Measurements from ENCODE around the gene TMEM238.
"Not testable (repeated sequence)": the region's sequence is repeated elsewhere in the genome, so short reads cannot be mapped to it uniquely, and the experiment has no call there.

Gene TMEM238, protein sequence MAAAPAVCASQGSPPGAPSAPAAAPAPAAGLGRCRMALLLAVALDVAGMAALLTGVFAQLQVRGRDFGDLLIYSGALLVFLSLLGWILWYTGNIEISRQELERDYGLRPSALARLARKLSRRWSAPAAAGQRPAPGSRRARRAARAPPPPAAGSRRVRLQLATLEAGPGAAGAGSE

GRCh38 chr19:55384131-55384919 lies at the start of gene TMEM238:
Gene TMEM238 (minus strand): TSS chr19:55384292. CDS start chr19:55384259, 33 bp downstream.
- DNase-seq, result no peak

DNA sequence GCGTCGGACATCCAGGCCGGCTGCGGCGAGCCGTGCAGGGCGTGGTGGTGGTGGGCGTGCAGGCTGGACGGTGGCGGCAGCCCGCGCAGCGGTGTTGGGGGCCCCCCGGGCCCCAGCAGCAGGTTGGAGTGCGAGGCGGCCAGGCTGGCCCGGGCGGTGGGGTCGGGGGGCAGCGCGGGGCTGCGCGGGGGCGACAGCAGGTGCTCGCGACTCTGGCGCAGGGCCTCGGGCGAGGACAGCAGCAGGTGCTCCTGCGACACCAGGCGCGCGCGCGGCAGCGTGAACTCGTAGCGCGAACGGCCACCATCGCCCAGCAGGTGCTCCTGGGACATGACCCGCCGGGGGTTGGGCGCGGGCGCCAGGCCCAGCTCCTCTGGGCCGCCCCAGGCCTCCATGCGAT lies 49.2 kb upstream of the TMEM238 start:
- no peak for DNase-seq

GRCh38 chr19:55432241-55432959 lies 48.3 kb upstream of the TMEM238 start:
- DNase-seq, result no peak

DNA sequence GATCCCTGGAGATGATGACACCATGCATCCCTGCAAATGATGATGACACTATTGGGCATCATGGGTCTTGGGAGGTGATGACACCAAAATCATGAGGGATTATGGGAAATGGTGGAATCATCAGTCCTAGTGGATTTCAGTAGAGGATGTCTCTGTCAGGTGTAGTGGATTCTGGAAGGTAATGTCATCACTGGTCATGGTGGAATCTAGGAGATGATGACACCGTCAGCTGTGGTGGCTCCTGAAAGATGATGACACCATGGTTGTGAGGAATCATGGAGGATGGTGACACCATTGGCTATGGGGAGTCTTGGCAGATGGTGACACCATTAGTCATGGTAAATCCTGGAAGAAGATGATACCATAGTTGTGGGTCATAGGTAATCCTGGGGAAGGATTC lies 47.1 kb upstream of the TMEM238 start:
- DNase-seq, result no peak

- DNase-seq, result no peak
Observed at GRCh38 chr19:55426042-55426441, 42.0 kb upstream of the TMEM238 start.

DNA sequence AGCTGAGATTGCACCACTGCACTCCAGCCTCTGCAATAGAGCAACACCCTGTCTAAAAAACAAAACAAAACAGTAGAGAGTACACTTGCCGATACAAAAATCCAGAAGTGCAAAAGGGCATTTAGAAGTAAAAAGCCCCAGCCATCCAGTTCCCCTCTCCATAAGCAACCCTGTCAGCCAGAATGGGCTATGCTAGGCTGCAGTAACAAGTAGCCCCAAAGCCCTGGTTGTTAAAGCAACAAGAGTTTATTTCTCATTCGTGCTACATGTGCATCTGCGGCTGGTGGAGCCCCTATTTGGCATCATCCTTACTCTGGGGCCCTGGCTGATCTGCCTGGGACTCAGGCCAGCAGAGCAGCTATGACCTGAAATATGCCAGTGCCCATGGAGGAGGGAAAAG lies 40.4 kb upstream of the TMEM238 start:
- DNase-seq, result no peak

GRCh38 chr19:55423225-55424005 lies 39.3 kb upstream of the TMEM238 start:
- no peak for DNase-seq

DNA sequence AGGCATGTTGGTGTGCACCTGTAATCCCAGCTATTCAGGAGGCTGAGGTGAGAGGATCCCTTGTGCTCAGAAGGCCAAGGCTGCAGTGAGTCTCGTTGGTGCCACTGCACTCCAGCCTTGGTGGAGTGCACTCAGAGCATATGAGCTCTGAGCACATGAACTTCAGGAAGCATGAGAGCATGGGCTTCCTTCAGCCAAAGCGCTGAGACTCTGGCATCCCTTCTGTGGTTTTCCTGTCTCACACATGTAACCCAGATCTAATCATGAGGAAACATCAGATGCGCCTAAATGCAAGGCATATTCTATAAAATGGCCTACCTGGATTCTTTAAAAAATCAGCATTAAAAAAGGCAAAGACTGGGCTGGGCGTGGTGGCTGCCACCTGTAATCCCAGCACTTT lies 37.2 kb upstream of the TMEM238 start:
- not testable (repeated sequence) for DNase-seq

GRCh38 chr19:55419624-55420236 lies 35.6 kb upstream of the TMEM238 start:
- DNase-seq, result no peak

GRCh38 chr19:55419103-55419502 lies 35.0 kb upstream of the TMEM238 start:
- DNase-seq, result no peak

DNA sequence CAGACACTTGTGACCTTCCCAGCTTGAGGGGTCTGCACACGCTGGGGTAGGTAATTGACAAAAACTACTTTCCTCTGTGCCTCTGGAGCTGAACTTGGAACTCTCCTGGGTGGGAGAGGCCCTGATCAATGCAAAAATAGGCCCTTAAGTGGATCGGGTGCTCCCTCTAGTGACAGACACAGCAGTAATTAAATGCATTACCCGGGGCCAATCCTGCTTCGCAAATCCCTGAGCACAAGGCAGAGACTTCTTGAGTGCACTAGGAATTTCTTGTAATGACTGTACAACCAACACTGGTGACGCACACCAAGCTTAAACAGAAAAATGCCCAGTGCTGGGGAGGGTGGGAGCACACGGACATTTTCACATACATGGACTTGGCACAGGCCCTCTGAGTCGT lies 34.1 kb upstream of the TMEM238 start:
- DNase-seq, result peak; percentile 77

DNA sequence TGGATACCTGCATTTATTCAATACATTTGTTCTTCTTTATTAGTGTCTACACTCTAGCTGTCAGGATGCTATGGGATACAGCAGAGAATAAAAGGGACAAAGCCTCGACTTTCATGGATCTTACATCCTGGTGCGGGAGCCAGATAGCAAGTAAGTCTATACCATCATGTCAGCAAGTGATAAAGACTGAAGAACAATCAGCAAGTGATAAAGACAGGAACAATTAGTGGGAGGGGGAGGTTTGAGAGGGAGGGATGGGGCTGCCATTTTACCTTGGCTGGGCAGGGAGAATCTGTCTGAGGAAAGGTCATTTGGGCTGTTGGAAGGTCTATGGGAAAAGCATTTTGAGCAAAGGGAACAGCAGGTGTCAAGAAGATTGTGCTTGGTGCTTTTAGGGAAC lies 26.1 kb upstream of the TMEM238 start:
- no peak for DNase-seq

DNA sequence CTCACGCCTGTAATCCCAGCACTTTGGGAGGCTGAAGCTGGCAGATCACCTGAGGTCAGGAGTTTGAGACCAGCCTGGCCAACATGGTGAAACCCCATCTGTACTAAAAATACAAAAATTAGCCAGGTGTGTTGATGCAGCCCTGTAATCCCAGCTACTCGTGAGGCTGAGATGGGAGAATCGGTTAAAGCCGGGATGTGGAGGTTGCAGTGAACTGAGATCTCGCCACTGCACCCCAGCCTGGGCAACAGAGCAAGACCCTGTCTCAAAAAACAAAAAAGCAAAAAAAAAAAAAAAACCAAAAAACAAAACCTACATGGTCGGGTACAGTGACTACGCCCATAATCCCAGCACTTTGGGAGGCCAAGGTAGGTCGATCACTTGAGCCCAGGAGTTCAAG lies 25.1 kb upstream of the TMEM238 start:
- not testable (repeated sequence) for DNase-seq

DNA sequence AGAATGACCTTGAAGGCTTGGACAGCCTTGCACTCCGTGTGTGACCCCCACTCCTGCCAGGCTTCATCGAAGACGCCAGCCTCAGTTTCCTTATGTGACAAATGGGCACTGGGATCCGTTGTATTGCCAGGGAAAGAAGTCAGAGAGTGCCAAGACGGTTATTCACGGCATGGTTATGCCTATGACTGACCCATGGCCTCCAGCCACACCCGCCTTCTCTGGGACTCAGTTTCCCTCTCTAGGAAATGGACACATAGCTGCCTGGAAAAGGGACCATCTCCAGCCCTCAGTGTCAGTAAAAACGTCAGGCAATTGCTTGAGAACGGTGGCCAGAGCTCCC lies 24.4 kb upstream of the TMEM238 start:
- no peak for DNase-seq

DNA sequence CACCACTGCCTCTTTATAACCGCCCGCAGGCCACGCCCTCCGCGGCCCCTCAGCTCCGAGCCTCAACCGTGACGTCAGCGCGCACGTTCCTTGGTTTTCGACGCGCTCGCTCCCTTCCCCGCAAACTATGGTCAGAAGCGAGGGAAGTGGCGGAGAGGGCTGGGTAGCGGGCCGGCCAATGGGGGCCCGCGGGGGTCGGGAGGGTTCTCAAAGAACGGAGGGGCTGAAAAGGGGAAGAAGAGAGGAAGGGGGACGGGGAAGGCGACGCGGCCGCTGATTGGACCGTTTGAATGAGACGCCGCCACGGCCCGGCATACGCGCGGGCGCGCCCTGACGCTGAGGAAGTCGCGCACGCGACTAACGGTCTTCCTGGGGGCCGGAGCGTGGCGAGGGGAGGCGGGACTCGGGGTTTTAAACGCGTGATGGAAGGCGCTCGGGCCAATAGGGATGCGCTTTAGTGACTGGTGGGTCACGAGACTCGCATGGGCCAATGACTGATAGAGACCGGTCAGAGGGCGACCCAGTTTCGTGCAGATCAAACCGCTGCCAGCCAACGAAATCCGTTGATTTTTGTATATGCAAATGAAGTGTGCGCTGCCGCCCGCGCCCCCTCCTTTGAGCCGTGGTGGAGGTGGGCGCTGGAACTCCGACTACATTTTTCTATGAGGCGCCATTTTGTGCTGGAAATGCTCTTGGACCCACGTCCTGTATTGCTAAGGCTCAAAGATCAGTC lies 23.9 kb upstream of the TMEM238 start:
- DNase-seq, result peak; percentile 99

GRCh38 chr19:55407550-55407799 lies 23.4 kb upstream of the TMEM238 start, which contains the start of gene UBE2S:
Gene UBE2S (minus strand): TSS chr19:55407788. CDS start chr19:55407589, 199 bp downstream.
- DNase-seq, result not testable (repeated sequence)

GRCh38 chr19:55406826-55407549 lies 22.9 kb upstream of the TMEM238 start:
- DNase-seq, result peak; percentile 49

DNA sequence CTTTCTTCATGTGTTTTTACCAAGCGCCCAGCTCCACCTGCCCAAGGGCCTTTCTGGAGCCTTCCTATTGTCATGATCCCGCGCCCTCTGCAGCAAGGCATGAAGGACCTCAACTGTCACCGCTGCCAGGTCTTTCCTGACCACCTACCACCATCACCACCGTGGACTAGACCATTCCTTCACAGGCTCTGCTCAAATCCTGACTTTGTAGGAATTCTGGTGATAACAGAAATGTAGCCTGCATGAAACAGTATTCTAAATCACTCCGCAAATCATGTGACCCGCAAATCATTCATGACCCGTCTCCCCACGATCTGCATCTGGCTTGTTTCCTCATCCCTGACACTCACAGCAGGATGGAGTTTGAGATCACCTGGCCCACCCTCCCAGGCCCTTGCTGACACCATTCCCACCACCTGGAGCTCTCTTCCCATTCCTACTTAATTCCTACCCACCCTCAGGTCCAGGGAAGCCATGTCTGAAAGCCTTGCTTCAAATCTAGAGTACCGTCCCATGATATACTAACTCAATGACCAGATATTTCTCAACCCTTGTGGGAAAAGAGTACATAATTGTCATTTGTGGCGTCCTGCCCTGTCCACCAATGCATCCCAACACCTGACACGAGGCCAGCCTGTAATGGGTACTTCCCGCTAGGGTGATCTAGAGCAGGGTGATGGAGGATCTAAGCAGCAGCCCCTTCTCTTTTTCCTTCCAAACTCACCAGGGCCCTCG lies 22.2 kb upstream of the TMEM238 start:
- peak; percentile 27 for DNase-seq

GRCh38 chr19:55405638-55406037 lies 21.5 kb upstream of the TMEM238 start:
- peak; percentile 18 for DNase-seq

GRCh38 chr19:55402509-55402908 lies 18.4 kb upstream of the TMEM238 start:
- no peak for DNase-seq

GRCh38 chr19:55401390-55401789 lies 17.3 kb upstream of the TMEM238 start:
- not testable (repeated sequence) for DNase-seq

All from femur (tissue), 1 donor.